B cell (primary cell): Measurements from ENCODE around the gene KCNJ14. TPM values are rescaled to one million over a fixed set of nuclear protein-coding genes. Genes with fewer than 3 reads are reported as not detected.

Experiments
- ATAC-seq: fragments of 200-7000 bp; cut with Tn5 transposase; one replicate; pipeline ENCODE4 v1.10.0; 2021; ENCODE audit warnings: low read depth, mild to moderate bottlenecking, moderate number of reproducible peaks, moderate library complexity
- CTCF ChIA-PET: fragments of 350-600 bp; sonication (Branson Sonifier 250); formaldehyde crosslinking; loops from one replicate; lab custom pipeline; 2021; ENCODE audit warnings: antibody characterized with exemption, inconsistent platforms; lab: Charles Lee
- POLR2A ChIA-PET: fragments of 350-600 bp; sonication (Branson Sonifier 250); formaldehyde crosslinking; loops from one replicate; lab custom pipeline; 2021; ENCODE audit warnings: antibody characterized with exemption; lab: Charles Lee
- DNase-seq: peaks from one replicate; pipeline ENCODE4 v3.0.0; 2013
- H2AFZ ChIP-seq: 2 replicates; pipeline ENCODE4 v1.6.1; 2012; ENCODE audit warnings: mild to moderate bottlenecking, low read depth, low read length; ENCODE audit not compliant: insufficient read depth, poor library complexity, severe bottlenecking
- H3K27ac ChIP-seq, 2 donors: 1 replicate in 1 of 2; 2 replicates in 1 of 2; pipeline ENCODE4 v1.5.1; 2012 to 2013; ENCODE audit warnings: low read length in 2 of 2, mild to moderate bottlenecking in 2 of 2, moderate library complexity in 1 of 2
- H3K27me3 ChIP-seq, 4 experiments: fragments of 200-600 bp in 1 of 4; sonication (generic) in 1 of 4; replicated peaks in 1 of 4; 1 replicate in 2 of 4; 2 replicates in 2 of 4; pipeline versions ENCODE4 v1.6.1 to v1.7.0; 2013 to 2016; ENCODE audit warnings: low read length in 3 of 4, mild to moderate bottlenecking in 2 of 4, mixed read lengths in 1 of 4, moderate library complexity in 1 of 4; ENCODE audit not compliant: insufficient read depth in 4 of 4, control insufficient read depth in 3 of 4; ENCODE audit errors: control extremely low read depth in 1 of 4
- H3K36me3 ChIP-seq, 2 experiments: replicated peaks in 1 of 2; 1 replicate in 1 of 2; 2 replicates in 1 of 2; pipeline versions ENCODE4 v1.6.1 to v1.7.1; 2013; ENCODE audit warnings: low read length in 1 of 2; ENCODE audit not compliant: insufficient read depth in 2 of 2, control insufficient read depth in 1 of 2; ENCODE audit errors: control extremely low read depth in 1 of 2, extremely low read depth in 1 of 2
- H3K4me1 ChIP-seq, 2 donors: fragments of 200-600 bp in 1 of 2; sonication (generic) in 1 of 2; 1 replicate in 1 of 2; 2 replicates in 1 of 2; pipeline versions ENCODE4 v1.5.1 to v1.6.1; 2013 to 2017; ENCODE audit warnings: low read length in 2 of 2; ENCODE audit not compliant: control insufficient read depth in 2 of 2, insufficient read depth in 2 of 2
- H3K4me2 ChIP-seq: replicated peaks from 2 replicates; pipeline ENCODE3; 2012; ENCODE audit warnings: mild to moderate bottlenecking, low read depth, low read length; ENCODE audit not compliant: poor library complexity, severe bottlenecking
- H3K4me3 ChIP-seq, 5 experiments: fragments of 200-600 bp in 1 of 5; sonication (generic) in 1 of 5; 1 replicate in 3 of 5; 2 replicates in 2 of 5; pipeline versions ENCODE4 v1.5.1 to v1.7.0; 2011 to 2016; ENCODE audit warnings: low read length in 4 of 5, mild to moderate bottlenecking in 4 of 5, low read depth in 2 of 5, control low read depth in 1 of 5, moderate library complexity in 1 of 5; ENCODE audit not compliant: insufficient read depth in 1 of 5; ENCODE audit errors: control extremely low read depth in 1 of 5, extremely low read depth in 1 of 5
- H3K79me2 ChIP-seq: fragments of 200-600 bp; sonication (generic); one replicate; pipeline ENCODE4 v1.6.0; 2016; ENCODE audit warnings: low read length; ENCODE audit not compliant: control insufficient read depth, insufficient read depth
- H3K9ac ChIP-seq: fragments of 200-600 bp; sonication (generic); 2 replicates; pipeline ENCODE4 v1.6.1; 2017; ENCODE audit warnings: mild to moderate bottlenecking, low read length, moderate library complexity
- H3K9me3 ChIP-seq, 3 donors: one replicate each; pipeline versions ENCODE4 v1.6.1 to v1.7.1; 2013; ENCODE audit warnings: low read length in 2 of 3; ENCODE audit not compliant: control insufficient read depth in 2 of 3, insufficient read depth in 1 of 3; ENCODE audit errors: control extremely low read depth in 1 of 3
- H4K20me1 ChIP-seq: 2 replicates; pipeline ENCODE4 v1.6.0; 2012; ENCODE audit warnings: mild to moderate bottlenecking, low read length; ENCODE audit not compliant: insufficient read depth, control insufficient read depth, poor library complexity, severe bottlenecking
- H3K27ac Mint-ChIP-seq: one replicate; pipeline ENCODE4 v1.8.0; 2021; ENCODE audit warnings: mixed read lengths
- H3K27me3 Mint-ChIP-seq: one replicate; pipeline ENCODE4 v1.8.0; 2021; ENCODE audit warnings: mixed read lengths
- H3K4me1 Mint-ChIP-seq: one replicate; pipeline ENCODE4 v1.8.0; 2021; ENCODE audit warnings: mixed read lengths
- H3K4me3 Mint-ChIP-seq: one replicate; pipeline ENCODE4 v1.8.0; 2021; ENCODE audit warnings: mixed read lengths
- H3K9me3 Mint-ChIP-seq: one replicate; pipeline ENCODE4 v1.8.0; 2022; ENCODE audit warnings: mixed read lengths; ENCODE audit not compliant: insufficient read depth
- EZH2 ChIP-seq: IDR thresholded peaks from 2 replicates; pipeline ENCODE4 v1.6.1; 2012; ENCODE audit warnings: borderline replicate concordance, low read depth, mild to moderate bottlenecking, moderate library complexity, low read length; ENCODE audit not compliant: insufficient read depth, poor library complexity, severe bottlenecking
- WGBS: methylation state at CpG from one replicate; pipeline ENCODE4 v1.1.5; 2013; ENCODE audit warnings: missing lambda C conversion rate; ENCODE audit not compliant: insufficient coverage; 5-methylcytosine and 5-hydroxymethylcytosine counted together
- intact Hi-C: fragments of 100-400 bp; cut with micrococcal nuclease; formaldehyde crosslinking; loops from one replicate; pipeline ENCODE4 v1.10.0; 2022
- polyA plus RNA-seq: library from polyadenylated mRNA; depleted of rRNA; stranded (reverse); fragments of >200 nt; gene quantifications from 2 replicates; pipeline ENCODE4 v1.2.3, GENCODE V29; 2012
- total RNA-seq, 2 donors: library from RNA; stranded (reverse); fragments of 120-200 nt in 1 of 2; gene quantifications; 1 replicate in 1 of 2; 2 replicates in 1 of 2; pipeline versions ENCODE4 v1.2.3 to v1.2.4, GENCODE V29; 2013 to 2022
- TF ChIP-seq, protein P1 (sequence below): fragments of 200-600 bp; IDR thresholded peaks from one replicate; pipeline ENCODE4 v1.8.0; 2022; ENCODE audit warnings: antibody characterized with exemption, mild to moderate bottlenecking

The KCNJ14 gene
- total and polyA plus RNA-seq, 2 donors (not counting 1 experiment from before 2014, with no cell fraction given), result 1.5 to 2.3 TPM

DNA sequence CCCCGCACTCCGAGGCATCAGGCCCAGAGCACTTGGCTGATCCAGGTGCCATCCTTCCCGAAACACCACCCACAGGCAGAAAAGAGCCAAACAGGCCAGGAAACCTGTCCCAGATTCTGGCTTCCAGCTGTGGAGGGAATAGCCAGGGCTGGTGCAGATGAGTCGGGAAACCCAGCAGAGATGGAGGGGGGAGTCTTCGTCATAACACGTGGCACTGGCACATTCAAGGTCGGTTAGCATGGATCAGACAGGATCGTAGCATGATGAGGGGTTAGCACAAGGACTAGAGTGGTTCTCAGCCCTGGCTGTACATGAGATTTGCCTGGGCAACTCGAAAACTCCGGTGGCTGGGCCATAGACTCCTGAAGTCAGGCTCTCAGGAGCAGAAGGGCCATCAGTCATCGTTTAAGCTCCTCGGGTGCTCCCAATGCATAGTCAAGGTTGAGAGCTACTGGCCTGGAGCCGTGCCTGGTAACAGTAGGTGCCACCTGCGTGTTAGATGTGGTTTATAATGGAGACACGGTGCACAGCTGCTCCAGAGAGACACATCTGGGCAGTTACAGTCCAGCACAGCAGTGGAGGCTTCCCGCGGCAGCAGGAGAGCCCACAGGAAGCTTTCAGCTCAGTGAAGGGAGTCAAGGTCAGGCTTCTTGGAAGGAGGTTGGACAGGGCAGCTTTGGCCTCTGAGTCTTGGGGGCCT, 20.1 kb downstream of the KCNJ14 start:
- Histone ChIP-seq H3K79me2 (no peaks in the 10 kb centered on the region), H3K9me3 (peaks cover 0 to 4% (median 0%) of the 10 kb centered on the region in 3 donors), H3K27me3 (no peaks in the 10 kb centered on the region), H2AFZ (no peak overlapping the region), H3K4me3 (no peak overlapping the region), H3K36me3 (peaks cover 2 to 46% of the 10 kb centered on the region in 2 experiments), H3K4me1 (peaks cover 0 to 4% of the 10 kb centered on the region in 2 donors), H3K27ac (no peak overlapping the region), H3K9ac (no peak overlapping the region), H3K4me2 (no peak overlapping the region), H4K20me1 (peaks cover under 1% of the 10 kb centered on the region)
- DNase-seq (no peak), ATAC-seq (no peak)
- Mint-ChIP-seq H3K27me3 (no peaks in the 10 kb centered on the region), H3K4me1 (peaks cover 10% of the 10 kb centered on the region), H3K9me3 (no peaks in the 10 kb centered on the region), H3K27ac (no peak overlapping the region), H3K4me3 (no peak overlapping the region)
- TF ChIP-seq, protein P1, sequence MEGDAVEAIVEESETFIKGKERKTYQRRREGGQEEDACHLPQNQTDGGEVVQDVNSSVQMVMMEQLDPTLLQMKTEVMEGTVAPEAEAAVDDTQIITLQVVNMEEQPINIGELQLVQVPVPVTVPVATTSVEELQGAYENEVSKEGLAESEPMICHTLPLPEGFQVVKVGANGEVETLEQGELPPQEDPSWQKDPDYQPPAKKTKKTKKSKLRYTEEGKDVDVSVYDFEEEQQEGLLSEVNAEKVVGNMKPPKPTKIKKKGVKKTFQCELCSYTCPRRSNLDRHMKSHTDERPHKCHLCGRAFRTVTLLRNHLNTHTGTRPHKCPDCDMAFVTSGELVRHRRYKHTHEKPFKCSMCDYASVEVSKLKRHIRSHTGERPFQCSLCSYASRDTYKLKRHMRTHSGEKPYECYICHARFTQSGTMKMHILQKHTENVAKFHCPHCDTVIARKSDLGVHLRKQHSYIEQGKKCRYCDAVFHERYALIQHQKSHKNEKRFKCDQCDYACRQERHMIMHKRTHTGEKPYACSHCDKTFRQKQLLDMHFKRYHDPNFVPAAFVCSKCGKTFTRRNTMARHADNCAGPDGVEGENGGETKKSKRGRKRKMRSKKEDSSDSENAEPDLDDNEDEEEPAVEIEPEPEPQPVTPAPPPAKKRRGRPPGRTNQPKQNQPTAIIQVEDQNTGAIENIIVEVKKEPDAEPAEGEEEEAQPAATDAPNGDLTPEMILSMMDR, result no peak
- no peak for TF ChIP-seq EZH2
- 96% methylated on average over 17 of the region's 17 CpGs for WGBS
- CTCF ChIA-PET, result interaction anchor here (0.6 to 1.2 kb wide), 2 partner anchors 12 to 14 kb away, joined by 3 to 4 read pairs; no protein-coding TSS in a partner anchor
- intact Hi-C loops, result no loop called here
- POLR2A ChIA-PET, result no interaction called here

DNA sequence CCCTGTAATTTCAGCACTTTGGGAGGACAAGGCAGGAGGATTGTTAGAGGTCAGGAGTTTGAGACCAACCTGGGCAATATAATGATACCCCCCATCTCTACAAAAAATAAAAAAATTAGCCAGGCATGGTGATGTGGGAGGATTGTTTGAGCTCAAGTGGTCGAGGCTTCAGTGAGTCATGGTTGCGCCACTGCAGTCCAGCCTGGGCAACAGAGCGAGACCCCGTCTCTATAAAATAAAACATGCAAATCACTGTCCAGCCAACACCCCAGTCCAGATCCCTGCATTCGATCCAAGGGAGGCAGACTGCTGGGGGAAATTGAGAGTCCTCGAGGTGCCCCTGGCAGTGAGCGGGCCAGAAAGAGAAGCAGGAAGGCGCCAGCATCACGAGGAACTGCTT, 20.8 kb downstream of the KCNJ14 start:
- CTCF ChIA-PET, result interaction anchor here (0.6 to 1.2 kb wide), 2 partner anchors 11 to 13 kb away, joined by 3 to 4 read pairs; no protein-coding TSS in a partner anchor
- H3K79me2 ChIP-seq, result no peaks in the 10 kb centered on the region
- Mint-ChIP-seq H3K4me3 (no peak overlapping the region), H3K27me3 (no peaks in the 10 kb centered on the region), H3K9me3 (no peaks in the 10 kb centered on the region), H3K27ac (no peak overlapping the region), H3K4me1 (peaks cover 12% of the 10 kb centered on the region)
- peaks cover 3 to 11% of the 10 kb centered on the region in 2 donors for H3K4me1 ChIP-seq
- no peak overlapping the region for H3K9ac ChIP-seq
- H3K4me3 ChIP-seq, result no peak overlapping the region
- DNase-seq, result no peak
- peaks cover 2 to 40% of the 10 kb centered on the region in 2 experiments for H3K36me3 ChIP-seq
- POLR2A ChIA-PET, result no interaction called here
- peaks cover 0 to 4% (median 0%) of the 10 kb centered on the region in 3 donors for H3K9me3 ChIP-seq
- ATAC-seq, result no peak
- no peak overlapping the region for H2AFZ ChIP-seq
- H3K27ac ChIP-seq, result no peak overlapping the region
- intact Hi-C loops, result no loop called here
- no peak overlapping the region for H3K4me2 ChIP-seq
- H4K20me1 ChIP-seq, result no peaks in the 10 kb centered on the region
- 92% methylated on average over 7 of the region's 9 CpGs for WGBS
- H3K27me3 ChIP-seq, result no peaks in the 10 kb centered on the region
- TF ChIP-seq EZH2, result no peak
- TF ChIP-seq, protein P1, result no peak
